ENCODE data around the gene CCDC187.

Gene CCDC187

GRCh38 chr9:136284951-136285350 lies 18.9 kb downstream of the CCDC187 start:
- no peak for DNase-seq (ENCODE audit: low read depth in 2 of 2)

- no peak for DNase-seq (ENCODE audit: low read depth in 2 of 2)
These were observed 19.6 kb downstream of the CCDC187 start for GRCh38 chr9:136284311-136284710.

GRCh38 chr9:136283291-136284235 lies 20.3 kb downstream of the CCDC187 start:
- DNase-seq (ENCODE audit: low read depth in 2 of 2), result peak; percentile 4 to 6

- DNase-seq (ENCODE audit: low read depth in 2 of 2), result no peak
These were observed 21.5 kb downstream of the CCDC187 start for GRCh38 chr9:136282272-136282861.

GRCh38 chr9:136281421-136282271 lies 22.2 kb downstream of the CCDC187 start:
- no peak for DNase-seq (ENCODE audit: low read depth in 2 of 2)

GRCh38 chr9:136280535-136281315 lies 23.2 kb downstream of the CCDC187 start:
- DNase-seq (ENCODE audit: low read depth in 2 of 2), result no peak

GRCh38 chr9:136279471-136279870 lies 24.4 kb downstream of the CCDC187 start:
- DNase-seq (ENCODE audit: low read depth in 2 of 2), result no peak

GRCh38 chr9:136278894-136279293 lies 25.0 kb downstream of the CCDC187 start:
- no peak for DNase-seq (ENCODE audit: low read depth in 2 of 2)

GRCh38 chr9:136278221-136278620 lies 25.7 kb downstream of the CCDC187 start:
- DNase-seq (ENCODE audit: low read depth in 2 of 2), result no peak

- DNase-seq (ENCODE audit: low read depth in 2 of 2), result no peak
These were observed 26.1 kb downstream of the CCDC187 start for GRCh38 chr9:136277746-136278145.

GRCh38 chr9:136276716-136277115 lies 27.2 kb downstream of the CCDC187 start:
- DNase-seq (ENCODE audit: low read depth in 2 of 2), result no peak

GRCh38 chr9:136275655-136276429 lies 28.1 kb downstream of the CCDC187 start:
- DNase-seq (ENCODE audit: low read depth in 2 of 2), result no peak

- no peak for DNase-seq (ENCODE audit: low read depth in 2 of 2)
These were observed 28.9 kb downstream of the CCDC187 start for GRCh38 chr9:136274786-136275654.

- no peak for DNase-seq (ENCODE audit: low read depth in 2 of 2)
These were observed 29.7 kb downstream of the CCDC187 start for GRCh38 chr9:136273921-136274785.

GRCh38 chr9:136273244-136273865 lies 30.5 kb downstream of the CCDC187 start:
- DNase-seq (ENCODE audit: low read depth in 2 of 2), result no peak

GRCh38 chr9:136270173-136270705 lies 33.7 kb downstream of the CCDC187 start:
- no peak for DNase-seq (ENCODE audit: low read depth in 2 of 2)

GRCh38 chr9:136268735-136269134 lies 35.2 kb downstream of the CCDC187 start:
- DNase-seq (ENCODE audit: low read depth in 2 of 2), result no peak

GRCh38 chr9:136268318-136268717 lies 35.6 kb downstream of the CCDC187 start:
- no peak for DNase-seq (ENCODE audit: low read depth in 2 of 2)

Data from fibroblast of skin of left biceps (primary cell).